ENCODE results near the gene KLF16.

Gene KLF16

DNA sequence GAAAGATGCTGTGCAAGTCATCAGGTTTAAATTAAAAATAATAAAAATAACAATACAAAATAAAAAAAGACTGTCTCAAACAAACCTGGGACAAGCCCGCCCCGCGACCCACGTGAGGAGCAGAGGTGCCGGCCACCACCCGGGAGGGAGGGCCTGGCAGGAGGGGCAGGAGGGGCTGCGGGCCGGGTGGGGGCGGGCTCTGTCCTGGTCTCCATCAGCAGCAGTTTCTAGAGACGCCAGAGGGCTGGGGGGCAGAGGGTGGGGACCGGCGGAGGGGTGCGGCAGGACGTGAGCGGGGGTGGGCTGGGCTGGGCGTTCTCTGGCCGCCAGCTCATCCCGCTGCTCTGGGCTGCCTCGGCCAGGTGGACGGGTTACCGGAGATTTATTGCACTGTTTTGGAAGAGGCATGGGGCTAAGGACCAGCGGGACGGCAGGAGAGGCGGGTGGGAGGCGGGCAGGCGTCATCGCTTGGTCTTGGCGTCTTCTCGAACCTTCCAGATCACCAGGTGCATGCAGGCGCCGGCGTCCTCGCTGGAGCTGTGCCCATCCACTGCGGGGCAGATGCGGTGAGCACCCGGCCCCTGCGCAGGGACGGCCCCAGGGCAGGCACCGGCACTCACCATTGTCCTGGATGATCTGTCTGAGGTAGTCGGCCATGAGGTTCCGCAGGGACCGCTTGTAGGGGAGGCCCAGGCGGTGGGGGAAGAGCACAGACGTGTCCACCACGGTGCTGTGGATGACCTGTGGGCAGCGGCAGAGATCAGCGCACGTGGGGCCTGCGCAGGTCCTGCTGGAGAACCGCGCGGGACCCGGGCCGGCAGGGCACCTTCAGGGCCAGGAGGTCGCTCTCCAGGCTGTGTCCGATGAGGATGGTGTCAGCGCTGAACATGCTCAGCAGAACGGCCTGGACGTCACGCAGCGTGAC, 47.5 kb downstream of the KLF16 start:
- H3K4me3 ChIP-seq (ENCODE audit: low read length): no peak overlapping the region
- DNase-seq (ENCODE audit: low read depth): no peak
- TF ChIP-seq, protein P1, sequence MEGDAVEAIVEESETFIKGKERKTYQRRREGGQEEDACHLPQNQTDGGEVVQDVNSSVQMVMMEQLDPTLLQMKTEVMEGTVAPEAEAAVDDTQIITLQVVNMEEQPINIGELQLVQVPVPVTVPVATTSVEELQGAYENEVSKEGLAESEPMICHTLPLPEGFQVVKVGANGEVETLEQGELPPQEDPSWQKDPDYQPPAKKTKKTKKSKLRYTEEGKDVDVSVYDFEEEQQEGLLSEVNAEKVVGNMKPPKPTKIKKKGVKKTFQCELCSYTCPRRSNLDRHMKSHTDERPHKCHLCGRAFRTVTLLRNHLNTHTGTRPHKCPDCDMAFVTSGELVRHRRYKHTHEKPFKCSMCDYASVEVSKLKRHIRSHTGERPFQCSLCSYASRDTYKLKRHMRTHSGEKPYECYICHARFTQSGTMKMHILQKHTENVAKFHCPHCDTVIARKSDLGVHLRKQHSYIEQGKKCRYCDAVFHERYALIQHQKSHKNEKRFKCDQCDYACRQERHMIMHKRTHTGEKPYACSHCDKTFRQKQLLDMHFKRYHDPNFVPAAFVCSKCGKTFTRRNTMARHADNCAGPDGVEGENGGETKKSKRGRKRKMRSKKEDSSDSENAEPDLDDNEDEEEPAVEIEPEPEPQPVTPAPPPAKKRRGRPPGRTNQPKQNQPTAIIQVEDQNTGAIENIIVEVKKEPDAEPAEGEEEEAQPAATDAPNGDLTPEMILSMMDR (conservative IDR thresholded peaks at IDR 0.05; ENCODE audit: low read depth, low read length): no peak

DNA sequence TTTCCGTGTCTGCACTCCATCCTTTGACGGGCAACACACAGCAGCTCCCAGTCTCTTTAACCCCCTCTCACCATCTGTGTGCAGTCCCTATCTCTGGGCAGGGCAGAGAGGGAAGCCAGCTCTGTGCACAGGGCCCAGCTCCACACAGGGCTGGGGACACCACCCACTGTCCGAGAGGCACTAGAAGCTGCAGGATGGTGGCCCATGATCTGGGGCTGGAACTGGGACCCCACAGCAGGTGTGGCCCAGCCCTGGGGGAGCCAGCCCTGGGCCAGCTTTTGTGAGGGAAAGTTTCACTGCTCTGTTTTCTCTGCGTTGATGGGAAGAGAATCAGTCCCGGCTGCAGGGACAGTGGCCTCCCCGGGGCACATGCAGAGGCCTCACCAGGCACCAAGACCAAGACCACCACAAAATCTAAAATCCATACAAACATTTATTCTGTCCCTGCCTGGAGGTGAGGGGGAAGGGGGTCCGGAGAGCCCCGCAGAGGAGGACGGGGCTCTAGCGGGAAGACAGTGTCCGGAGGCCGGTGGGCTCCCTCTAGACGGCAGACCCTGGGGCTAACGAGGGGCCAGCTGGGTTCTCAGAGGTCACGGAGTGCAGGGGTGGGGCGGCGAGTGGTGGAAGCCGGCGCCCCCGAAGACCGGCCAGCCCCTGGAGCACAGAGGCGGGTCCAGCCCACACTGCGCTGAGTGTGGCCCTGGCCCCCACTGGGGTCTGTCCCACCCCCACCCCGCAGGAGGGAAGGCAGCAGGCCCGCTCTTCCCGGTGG, 48.4 kb downstream of the KLF16 start:
- TF ChIP-seq, protein P1 (conservative IDR thresholded peaks at IDR 0.05; ENCODE audit: low read depth, low read length): no peak
- H3K4me3 ChIP-seq (ENCODE audit: low read length): no peak overlapping the region
- no peak for DNase-seq (ENCODE audit: low read depth)

DNA sequence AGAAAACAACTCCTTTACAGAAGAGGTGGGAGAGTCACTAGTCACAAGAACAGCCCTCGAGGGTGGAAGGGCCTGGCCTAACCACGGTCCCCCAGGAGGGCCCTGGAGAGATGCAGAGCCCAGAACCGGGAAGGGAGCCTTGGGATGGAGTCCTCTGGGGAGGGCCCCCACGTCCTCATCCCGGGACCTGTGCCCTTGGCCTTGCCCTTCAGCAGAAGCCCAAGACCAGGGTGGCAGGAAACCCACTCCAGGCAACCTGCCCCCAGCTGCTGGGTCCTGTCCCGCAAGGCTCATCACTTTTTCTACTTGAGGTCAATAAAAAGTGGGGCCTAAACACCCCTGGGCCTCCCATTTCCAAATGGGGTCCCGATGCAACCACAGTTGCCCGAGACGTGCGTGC, 49.0 kb downstream of the KLF16 start:
- no peak for DNase-seq (ENCODE audit: low read depth)
- H3K4me3 ChIP-seq (ENCODE audit: low read length): no peak overlapping the region
- TF ChIP-seq, protein P1 (conservative IDR thresholded peaks at IDR 0.05; ENCODE audit: low read depth, low read length): no peak

DNA sequence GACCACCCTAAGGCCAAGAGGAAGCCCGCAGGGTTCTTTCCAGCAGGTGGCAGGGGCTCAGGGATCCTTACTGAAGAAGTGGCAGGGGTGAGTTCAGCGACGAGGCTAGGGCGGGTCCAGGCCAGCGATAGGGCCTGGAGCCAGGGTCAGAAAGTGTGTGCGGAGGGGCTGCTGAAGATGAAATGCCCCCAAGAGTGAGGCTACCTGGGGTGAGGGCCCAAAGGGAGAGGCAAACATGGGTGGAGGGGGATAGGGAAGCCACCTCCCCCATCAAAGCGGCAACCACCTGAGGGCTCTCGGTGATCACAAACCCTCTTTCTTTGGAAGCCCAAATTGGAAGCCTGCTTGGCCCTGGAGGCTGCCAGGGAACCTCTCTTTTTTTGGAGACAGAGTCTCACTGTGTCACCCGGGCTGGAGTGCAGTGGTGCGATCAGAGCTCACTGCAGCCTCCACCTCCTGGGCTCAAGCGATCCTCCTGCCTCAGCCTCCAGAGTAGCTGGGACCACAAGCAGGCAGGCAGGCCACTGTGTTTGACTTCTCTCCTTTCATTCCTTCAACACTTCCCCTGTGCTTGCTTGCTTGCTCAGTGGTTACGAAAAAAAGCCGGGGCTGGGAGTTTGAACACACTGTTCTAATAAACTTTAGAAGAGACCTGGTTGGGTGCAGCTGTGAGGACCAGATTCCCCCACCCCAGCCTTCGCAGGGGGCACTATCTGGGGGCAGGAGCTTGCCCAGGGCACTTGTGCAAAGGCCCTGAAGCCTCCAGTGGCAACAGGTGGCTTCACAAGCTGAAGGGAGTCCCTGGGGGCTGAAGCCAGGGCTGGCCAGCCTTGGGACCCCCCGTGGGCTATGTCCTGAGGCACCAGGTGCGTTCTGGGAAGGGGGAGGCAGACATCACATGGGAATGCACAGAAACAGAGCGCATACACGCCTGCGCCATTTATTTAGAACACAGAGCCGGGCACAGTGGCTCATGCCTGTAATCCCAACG, 49.9 kb downstream of the KLF16 start:
- peak overlapping the region; percentile 65 for H3K4me3 ChIP-seq (ENCODE audit: low read length)
- no peak for DNase-seq (ENCODE audit: low read depth)
- TF ChIP-seq, protein P1 (conservative IDR thresholded peaks at IDR 0.05; ENCODE audit: low read depth, low read length): no peak

DNA sequence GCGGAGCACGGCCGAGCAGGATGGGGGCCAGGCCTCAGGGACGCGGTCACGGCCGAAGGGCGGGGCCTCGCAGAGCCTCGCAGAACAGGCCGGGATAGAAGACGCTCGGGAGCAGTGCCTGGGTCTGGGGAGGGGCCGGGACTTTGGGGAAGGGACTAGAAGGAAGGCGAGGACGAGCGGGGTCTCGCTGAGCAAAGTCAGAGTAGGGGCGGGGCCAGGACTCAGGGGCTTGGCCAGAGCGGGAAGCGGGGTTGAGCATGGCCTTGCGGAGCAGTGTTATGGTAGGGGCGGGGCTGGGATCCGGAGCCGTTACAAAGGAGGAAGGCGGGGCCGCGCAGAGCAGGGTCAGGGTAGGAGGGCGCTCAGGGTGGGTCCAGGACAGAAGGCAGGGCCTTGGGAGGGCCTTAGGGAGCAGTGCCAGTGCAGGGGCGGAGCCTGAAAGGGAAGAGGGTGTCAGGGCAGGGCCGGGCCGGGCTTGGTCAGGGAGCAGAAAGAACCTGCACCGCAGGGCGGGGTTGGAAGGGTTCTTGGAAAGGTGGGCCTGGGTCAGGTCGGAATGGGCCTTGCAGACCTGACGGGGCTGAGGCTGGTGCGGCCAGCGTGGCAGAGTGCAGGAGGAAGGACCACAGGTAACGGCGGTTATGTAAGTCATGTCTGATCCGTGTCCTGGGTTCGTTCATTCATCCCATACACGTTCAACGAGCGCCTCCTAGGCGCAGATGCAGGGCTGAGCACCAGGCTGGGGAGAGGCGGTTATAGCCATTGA, 50.8 kb downstream of the KLF16 start:
- peak; percentile 80 for DNase-seq (ENCODE audit: low read depth)
- peak overlapping the region; percentile 65 for H3K4me3 ChIP-seq (ENCODE audit: low read length)
- TF ChIP-seq, protein P1 (conservative IDR thresholded peaks at IDR 0.05; ENCODE audit: low read depth, low read length): peak; percentile 78

DNA sequence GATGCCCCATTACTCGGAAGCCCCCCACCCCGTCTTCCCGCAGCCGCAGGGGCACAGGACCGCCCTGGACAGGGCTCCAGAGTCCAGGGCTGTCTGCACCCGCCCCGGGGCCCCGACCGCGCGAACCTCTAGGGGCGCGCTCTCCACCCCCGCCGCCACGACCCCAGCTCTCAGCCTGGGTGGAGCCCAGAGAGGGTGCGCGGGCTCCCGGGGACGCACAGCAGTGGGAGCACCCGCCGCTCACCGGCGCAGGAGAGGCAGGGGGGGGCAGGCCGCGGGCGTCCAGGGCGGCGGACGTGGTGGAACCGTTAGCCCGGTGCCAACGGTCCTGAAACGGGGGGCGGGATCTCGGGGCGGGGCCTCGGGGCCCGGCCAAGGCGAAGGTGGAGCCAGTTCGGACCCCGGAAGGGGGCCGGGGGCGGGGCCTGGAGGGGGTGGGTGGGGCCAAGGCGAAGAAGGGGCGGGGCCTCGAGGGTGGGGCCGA, 51.4 kb downstream of the KLF16 start, which contains the start of gene ATP8B3:
Gene ATP8B3, minus strand, starts transcription at position 335 of the 484 bp plus-strand sequence. CDS start 540 bp downstream, outside the sequence.
- no peak for DNase-seq (ENCODE audit: low read depth)
- H3K4me3 ChIP-seq (ENCODE audit: low read length): peak within 1 kb of the TSS; percentile 65
- TF ChIP-seq, protein P1 (conservative IDR thresholded peaks at IDR 0.05; ENCODE audit: low read depth, low read length): no peak

Data from retinal pigment epithelial cell (primary cell).